Loucy (cell line): ENCODE measurements around the gene RCAN2.

ENCODE experiments used
- H2AFZ ChIP-seq: fragments of 200-600 bp; sonication (generic); 2 replicates; pipeline ENCODE4 v1.6.0; 2016; ENCODE audit warnings: antibody characterized with exemption, mild to moderate bottlenecking, low read length, moderate library complexity
- H3F3A ChIP-seq: fragments of 200-600 bp; 2 replicates; pipeline ENCODE4 v1.6.0; 2016; ENCODE audit warnings: antibody characterized with exemption, low read depth, mild to moderate bottlenecking
- H3K27me3 ChIP-seq: fragments of 200-600 bp; sonication (generic); 2 replicates; pipeline ENCODE4 v1.6.1; 2014; ENCODE audit warnings: low read length, mild to moderate bottlenecking; ENCODE audit not compliant: insufficient read depth, poor library complexity, severe bottlenecking
- H3K36me3 ChIP-seq: fragments of 200-600 bp; sonication (generic); 2 replicates; pipeline ENCODE4 v1.6.1; 2016; ENCODE audit warnings: low read length; ENCODE audit not compliant: insufficient read depth
- H3K4me1 ChIP-seq: fragments of 200-600 bp; sonication (generic); 2 replicates; pipeline ENCODE4 v1.5.1; 2014; ENCODE audit warnings: low read length, mild to moderate bottlenecking; ENCODE audit not compliant: insufficient read depth, poor library complexity, severe bottlenecking
- H3K4me2 ChIP-seq: fragments of 200-600 bp; sonication (generic); 2 replicates; pipeline ENCODE4 v1.6.0; 2014; ENCODE audit warnings: antibody characterized with exemption, low read length, low read depth, mild to moderate bottlenecking; ENCODE audit not compliant: poor library complexity, severe bottlenecking
- H3K4me3 ChIP-seq: fragments of 200-600 bp; sonication (generic); 2 replicates; pipeline ENCODE4 v1.5.1; 2014; ENCODE audit warnings: low read length, mild to moderate bottlenecking, mixed read lengths; ENCODE audit not compliant: poor library complexity, severe bottlenecking
- H3K79me2 ChIP-seq: fragments of 200-600 bp; sonication (generic); 2 replicates; pipeline ENCODE4 v1.6.1; 2014; ENCODE audit warnings: low read length; ENCODE audit not compliant: insufficient read depth
- H3K9ac ChIP-seq: fragments of 200-600 bp; sonication (generic); 2 replicates; pipeline ENCODE4 v1.6.0; 2014; ENCODE audit warnings: mild to moderate bottlenecking, low read depth, low read length, moderate library complexity; ENCODE audit not compliant: poor library complexity, severe bottlenecking
- H3K9me2 ChIP-seq: fragments of 200-600 bp; sonication (generic); replicated peaks from 2 replicates; pipeline ENCODE4 v1.6.1; 2016; ENCODE audit warnings: low read depth, low read length, mixed read lengths
- H3K9me3 ChIP-seq: fragments of 200-600 bp; sonication (generic); 2 replicates; pipeline ENCODE4 v1.6.1; 2014; ENCODE audit warnings: mild to moderate bottlenecking, antibody characterized with exemption, low read length, low read depth; ENCODE audit not compliant: insufficient read depth
- H4K20me1 ChIP-seq: fragments of 200-600 bp; sonication (generic); 2 replicates; pipeline ENCODE4 v1.6.0; 2014; ENCODE audit warnings: antibody characterized with exemption, low read length, mild to moderate bottlenecking; ENCODE audit not compliant: insufficient read depth, poor library complexity, severe bottlenecking
- CTCF ChIP-seq: fragments of 200-600 bp; sonication (generic); conservative IDR thresholded peaks from 2 replicates; pipeline ENCODE4 v1.5.1; 2014; ENCODE audit warnings: mild to moderate bottlenecking, antibody characterized with exemption, low read length
- EZH2phosphoT487 ChIP-seq: fragments of 200-600 bp; IDR thresholded peaks from 2 replicates; pipeline ENCODE4 v1.6.1; 2018; ENCODE audit warnings: antibody characterized with exemption, mild to moderate bottlenecking, moderate library complexity, borderline replicate concordance

RCAN2 gene

GRCh38 chr6:46380152-46380807 is 111.0 kb downstream of the RCAN2 start:
- no peak overlapping the region for H3K4me2 ChIP-seq
- no peaks in the 10 kb centered on the region for H3F3A ChIP-seq
- no peaks in the 10 kb centered on the region for H3K9me2 ChIP-seq
- no peaks in the 10 kb centered on the region for H3K27me3 ChIP-seq
- no peaks in the 10 kb centered on the region for H3K4me1 ChIP-seq
- H3K36me3 ChIP-seq: no peaks in the 10 kb centered on the region
- no peak overlapping the region for H3K4me3 ChIP-seq
- TF ChIP-seq CTCF: no peak
- no peak for TF ChIP-seq EZH2phosphoT487
- H3K9me3 ChIP-seq: no peaks in the 10 kb centered on the region
- H4K20me1 ChIP-seq: no peaks in the 10 kb centered on the region
- no peaks in the 10 kb centered on the region for H3K79me2 ChIP-seq
- no peak overlapping the region for H3K9ac ChIP-seq
- H2AFZ ChIP-seq: no peak overlapping the region

- Histone ChIP-seq H2AFZ (no peak overlapping the region), H3K4me1 (no peaks in the 10 kb centered on the region), H3K36me3 (no peaks in the 10 kb centered on the region), H3K9me3 (no peaks in the 10 kb centered on the region), H3K9me2 (no peaks in the 10 kb centered on the region), H3K4me3 (no peak overlapping the region), H3K9ac (no peak overlapping the region), H3K27me3 (no peaks in the 10 kb centered on the region), H3F3A (no peaks in the 10 kb centered on the region), H3K4me2 (no peak overlapping the region), H3K79me2 (no peaks in the 10 kb centered on the region), H4K20me1 (no peaks in the 10 kb centered on the region)
- TF ChIP-seq CTCF (no peak), EZH2phosphoT487 (no peak)
Measured at GRCh38 chr6:46378882-46379416, 112.3 kb downstream of the RCAN2 start.

GRCh38 chr6:46378161-46378881 is 112.9 kb downstream of the RCAN2 start:
- H3K36me3 ChIP-seq: no peaks in the 10 kb centered on the region
- H3K9ac ChIP-seq: no peak overlapping the region
- H4K20me1 ChIP-seq: no peaks in the 10 kb centered on the region
- no peaks in the 10 kb centered on the region for H3F3A ChIP-seq
- no peak overlapping the region for H2AFZ ChIP-seq
- H3K4me1 ChIP-seq: no peaks in the 10 kb centered on the region
- H3K9me2 ChIP-seq: no peaks in the 10 kb centered on the region
- H3K4me3 ChIP-seq: no peak overlapping the region
- no peaks in the 10 kb centered on the region for H3K79me2 ChIP-seq
- H3K9me3 ChIP-seq: no peaks in the 10 kb centered on the region
- no peak for TF ChIP-seq EZH2phosphoT487
- TF ChIP-seq CTCF: no peak
- no peaks in the 10 kb centered on the region for H3K27me3 ChIP-seq
- H3K4me2 ChIP-seq: no peak overlapping the region
